ENCODE results near the gene KCTD16.

Gene KCTD16

GRCh38 chr5:144460600-144460999 lies 289.9 kb downstream of the KCTD16 start:
- no peak for DNase-seq (ENCODE audit: low read depth in 2 of 2)

- DNase-seq (ENCODE audit: low read depth in 2 of 2), result no peak
These were observed 291.9 kb downstream of the KCTD16 start for GRCh38 chr5:144462577-144462976.

- no peak for DNase-seq (ENCODE audit: low read depth in 2 of 2)
These were observed 293.0 kb downstream of the KCTD16 start for GRCh38 chr5:144463481-144464223.

- no peak for DNase-seq (ENCODE audit: low read depth in 2 of 2)
These were observed 293.6 kb downstream of the KCTD16 start for GRCh38 chr5:144464306-144464705.

GRCh38 chr5:144465441-144465840 lies 294.8 kb downstream of the KCTD16 start:
- no peak for DNase-seq (ENCODE audit: low read depth in 2 of 2)

GRCh38 chr5:144467792-144468191 lies 297.1 kb downstream of the KCTD16 start:
- DNase-seq (ENCODE audit: low read depth in 2 of 2), result no peak

- DNase-seq (ENCODE audit: low read depth in 2 of 2), result no peak
These were observed 297.9 kb downstream of the KCTD16 start for GRCh38 chr5:144468571-144468970.

GRCh38 chr5:144469106-144469505 lies 298.4 kb downstream of the KCTD16 start:
- DNase-seq (ENCODE audit: low read depth in 2 of 2), result no peak

GRCh38 chr5:144472221-144472620 lies 301.5 kb downstream of the KCTD16 start:
- no peak for DNase-seq (ENCODE audit: low read depth in 2 of 2)

GRCh38 chr5:144473650-144474049 lies 303.0 kb downstream of the KCTD16 start:
- no peak for DNase-seq (ENCODE audit: low read depth in 2 of 2)

GRCh38 chr5:144478565-144478964 lies 307.9 kb downstream of the KCTD16 start:
- no peak for DNase-seq (ENCODE audit: low read depth in 2 of 2)

GRCh38 chr5:144481861-144482260 lies 311.2 kb downstream of the KCTD16 start:
- DNase-seq (ENCODE audit: low read depth in 2 of 2), result no peak

GRCh38 chr5:144484124-144484897 lies 313.6 kb downstream of the KCTD16 start:
- no peak for DNase-seq (ENCODE audit: low read depth in 2 of 2)

- DNase-seq (ENCODE audit: low read depth in 2 of 2), result no peak
These were observed 314.9 kb downstream of the KCTD16 start for GRCh38 chr5:144485540-144485939.

- no peak for DNase-seq (ENCODE audit: low read depth in 2 of 2)
These were observed 316.5 kb downstream of the KCTD16 start for GRCh38 chr5:144487207-144487606.

- no peak for DNase-seq (ENCODE audit: low read depth in 2 of 2)
These were observed 317.1 kb downstream of the KCTD16 start for GRCh38 chr5:144487761-144488160.

GRCh38 chr5:144503123-144503522 lies 332.4 kb downstream of the KCTD16 start:
- DNase-seq (ENCODE audit: low read depth in 2 of 2), result no peak

GRCh38 chr5:144504929-144505577 lies 334.4 kb downstream of the KCTD16 start:
- no peak for DNase-seq (ENCODE audit: low read depth in 2 of 2)

- no peak for DNase-seq (ENCODE audit: low read depth in 2 of 2)
These were observed 340.3 kb downstream of the KCTD16 start for GRCh38 chr5:144510845-144511579.

- no peak for DNase-seq (ENCODE audit: low read depth in 2 of 2)
These were observed 341.0 kb downstream of the KCTD16 start for GRCh38 chr5:144511580-144512072.

- DNase-seq (ENCODE audit: low read depth in 2 of 2), result no peak
These were observed 352.0 kb downstream of the KCTD16 start for GRCh38 chr5:144522698-144523097.

GRCh38 chr5:144525000-144525399 lies 354.3 kb downstream of the KCTD16 start:
- DNase-seq (ENCODE audit: low read depth in 2 of 2), result no peak

Data from stimulated activated CD8-positive, alpha-beta memory T cell treated with anti-CD3 and anti-CD28 coated beads, Interleukin-15, amount 100 ng/mL, for 48 hours (primary cell).